MCF 10A (cell line): Measurements from ENCODE around the gene PDLIM4. TPM values are rescaled to one million over a fixed set of nuclear protein-coding genes. Genes with fewer than 3 reads are reported as not detected.

Source experiments
- BruUV-seq: library from RNA; stranded (reverse); fragments of 400-500 nt; replicated peaks from 2 replicates; lab custom pipeline; 2021; lab: Mats Ljungman, UMichigan
- CTCF ChIA-PET: fragments of 300-600 bp; sonication (Branson Sonifier 250); formaldehyde crosslinking; extraction: SDS; loops from one replicate; lab custom pipeline; 2021; ENCODE audit warnings: antibody characterized with exemption, inconsistent platforms; lab: Yijun Ruan, JAX
- POLR2A ChIA-PET: fragments of 300-600, 350-650 bp; sonication (Branson Sonifier 250); formaldehyde crosslinking; extraction: SDS; loops from one replicate; lab custom pipeline; 2020; ENCODE audit warnings: antibody characterized with exemption, inconsistent platforms; lab: Yijun Ruan, JAX
- DNase-seq: peaks from one replicate; pipeline ENCODE4 v3.0.0-alpha.2; 2018; ENCODE audit not compliant: unreplicated experiment
- H3K27ac Mint-ChIP-seq: one replicate; pipeline ENCODE4 v1.8.0; 2022; ENCODE audit warnings: mild to moderate bottlenecking, low read depth, mixed read lengths; ENCODE audit not compliant: unreplicated experiment
- H3K27me3 Mint-ChIP-seq: one replicate; pipeline ENCODE4 v1.8.0; 2022; ENCODE audit warnings: mixed read lengths; ENCODE audit not compliant: insufficient read depth, unreplicated experiment
- H3K36me3 Mint-ChIP-seq: one replicate; pipeline ENCODE4 v1.8.0; 2022; ENCODE audit warnings: mild to moderate bottlenecking, moderate library complexity, mixed read lengths; ENCODE audit not compliant: insufficient read depth, unreplicated experiment
- H3K4me1 Mint-ChIP-seq: one replicate; pipeline ENCODE4 v1.8.0; 2022; ENCODE audit warnings: mixed read lengths; ENCODE audit not compliant: insufficient read depth, unreplicated experiment
- H3K4me3 Mint-ChIP-seq: one replicate; pipeline ENCODE4 v1.8.0; 2022; ENCODE audit warnings: mild to moderate bottlenecking, moderate library complexity, mixed read lengths; ENCODE audit not compliant: unreplicated experiment
- H3K9me3 Mint-ChIP-seq: one replicate; pipeline ENCODE4 v1.8.0; 2022; ENCODE audit warnings: mixed read lengths; ENCODE audit not compliant: unreplicated experiment
- intact Hi-C: fragments of 100-400 bp; cut with micrococcal nuclease; formaldehyde crosslinking; loops from 2 replicates; pipeline ENCODE4 v1.14.1; 2022
- total RNA-seq: library from RNA; stranded (reverse); gene quantifications from 2 replicates; pipeline ENCODE4 v1.2.3, GENCODE V29; 2022
- TF ChIP-seq, protein P1 (sequence below): fragments of 200-600 bp; IDR thresholded peaks from one replicate; pipeline ENCODE4 v1.8.0; 2022; ENCODE audit warnings: antibody characterized with exemption, mild to moderate bottlenecking; ENCODE audit not compliant: unreplicated experiment

The PDLIM4 gene
- total RNA-seq, 1 experiment from 2014 or later: 101 TPM

DNA sequence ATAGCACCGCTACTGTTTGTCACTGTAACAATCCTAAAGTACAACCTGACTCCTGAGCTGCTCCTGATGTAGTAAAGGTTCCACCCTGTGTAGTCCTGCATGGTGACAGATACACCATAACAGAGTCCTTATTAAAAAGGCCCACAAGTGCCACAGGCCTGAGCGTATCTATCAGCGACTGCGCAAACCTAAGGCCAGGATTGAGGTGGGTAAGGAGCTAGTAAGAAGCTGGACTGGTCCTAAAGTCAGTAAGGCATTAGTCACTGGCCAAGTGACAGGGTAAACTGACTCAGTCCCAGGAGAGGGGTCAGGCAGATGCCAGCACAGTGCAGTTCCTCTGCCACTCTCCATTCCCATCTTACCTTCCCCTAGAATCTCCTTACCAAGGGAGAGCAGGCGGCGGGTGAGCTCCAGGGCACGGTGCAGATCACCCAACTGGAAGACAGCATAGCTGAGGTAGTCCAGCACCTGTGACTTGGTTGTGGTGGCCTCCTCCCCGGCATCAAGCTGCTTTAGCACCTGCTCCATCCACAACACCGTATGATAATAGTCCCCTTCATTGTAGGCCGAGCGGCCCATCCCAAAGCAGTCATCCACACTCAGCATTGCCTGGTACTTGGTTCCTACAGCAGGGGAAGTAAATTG is 47.5 kb upstream of the PDLIM4 start:
- Mint-ChIP-seq H3K9me3 (no peaks in the 10 kb centered on the region), H3K4me3 (no peak overlapping the region), H3K4me1 (peaks cover 17% of the 10 kb centered on the region), H3K27ac (no peak overlapping the region), H3K36me3 (peaks cover 32% of the 10 kb centered on the region), H3K27me3 (no peaks in the 10 kb centered on the region)
- intact Hi-C loops: no loop called here
- TF ChIP-seq, protein P1, sequence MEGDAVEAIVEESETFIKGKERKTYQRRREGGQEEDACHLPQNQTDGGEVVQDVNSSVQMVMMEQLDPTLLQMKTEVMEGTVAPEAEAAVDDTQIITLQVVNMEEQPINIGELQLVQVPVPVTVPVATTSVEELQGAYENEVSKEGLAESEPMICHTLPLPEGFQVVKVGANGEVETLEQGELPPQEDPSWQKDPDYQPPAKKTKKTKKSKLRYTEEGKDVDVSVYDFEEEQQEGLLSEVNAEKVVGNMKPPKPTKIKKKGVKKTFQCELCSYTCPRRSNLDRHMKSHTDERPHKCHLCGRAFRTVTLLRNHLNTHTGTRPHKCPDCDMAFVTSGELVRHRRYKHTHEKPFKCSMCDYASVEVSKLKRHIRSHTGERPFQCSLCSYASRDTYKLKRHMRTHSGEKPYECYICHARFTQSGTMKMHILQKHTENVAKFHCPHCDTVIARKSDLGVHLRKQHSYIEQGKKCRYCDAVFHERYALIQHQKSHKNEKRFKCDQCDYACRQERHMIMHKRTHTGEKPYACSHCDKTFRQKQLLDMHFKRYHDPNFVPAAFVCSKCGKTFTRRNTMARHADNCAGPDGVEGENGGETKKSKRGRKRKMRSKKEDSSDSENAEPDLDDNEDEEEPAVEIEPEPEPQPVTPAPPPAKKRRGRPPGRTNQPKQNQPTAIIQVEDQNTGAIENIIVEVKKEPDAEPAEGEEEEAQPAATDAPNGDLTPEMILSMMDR: no peak
- DNase-seq: no peak
- POLR2A ChIA-PET: interaction anchor here (0.6 to 0.7 kb wide), 2 partner anchors 82 to 221 kb away, joined by 3 read pairs; no protein-coding TSS in a partner anchor
- CTCF ChIA-PET: interaction anchor here (0.6 to 3.8 kb wide), 5 partner anchors 13 to 549 kb away, joined by 3 to 21 read pairs (median 5); partner anchors contain the start of gene SLC22A4
- BruUV-seq: no TSS peak

DNA sequence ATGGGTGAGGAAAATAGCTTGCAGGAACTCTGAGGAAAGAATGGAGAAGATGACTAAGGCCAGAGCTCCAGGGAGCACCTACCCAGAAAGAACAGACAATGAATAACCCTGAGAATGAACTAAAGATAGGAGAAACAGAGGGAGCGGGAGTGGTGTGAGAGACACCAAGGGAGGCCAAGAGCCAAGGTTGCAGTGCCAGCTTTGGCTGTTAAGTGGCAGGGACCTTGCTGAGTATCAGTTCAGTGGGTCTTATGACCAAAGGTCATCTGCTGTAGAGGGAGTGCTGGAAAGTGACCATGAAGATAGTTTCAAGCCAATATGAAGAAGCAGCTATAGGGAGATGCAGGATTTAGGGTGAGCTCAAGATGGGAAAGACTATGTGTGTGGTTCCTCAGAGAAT is 46.6 kb upstream of the PDLIM4 start:
- ChIA-PET POLR2A (interaction anchor here (0.6 kb wide), 1 partner anchor 220 kb away, joined by 3 read pairs; no protein-coding TSS in a partner anchor), CTCF (interaction anchor here (0.7 to 3.8 kb wide), 5 partner anchors 14 to 290 kb away, joined by 3 to 21 read pairs (median 5); no protein-coding TSS in a partner anchor)
- DNase-seq: no peak
- TF ChIP-seq, protein P1: no peak
- Mint-ChIP-seq H3K4me1 (peaks cover 22% of the 10 kb centered on the region), H3K27ac (no peak overlapping the region), H3K27me3 (no peaks in the 10 kb centered on the region), H3K4me3 (no peak overlapping the region), H3K9me3 (no peaks in the 10 kb centered on the region), H3K36me3 (peaks cover 24% of the 10 kb centered on the region)
- no TSS peak for BruUV-seq
- intact Hi-C loops: no loop called here

DNA sequence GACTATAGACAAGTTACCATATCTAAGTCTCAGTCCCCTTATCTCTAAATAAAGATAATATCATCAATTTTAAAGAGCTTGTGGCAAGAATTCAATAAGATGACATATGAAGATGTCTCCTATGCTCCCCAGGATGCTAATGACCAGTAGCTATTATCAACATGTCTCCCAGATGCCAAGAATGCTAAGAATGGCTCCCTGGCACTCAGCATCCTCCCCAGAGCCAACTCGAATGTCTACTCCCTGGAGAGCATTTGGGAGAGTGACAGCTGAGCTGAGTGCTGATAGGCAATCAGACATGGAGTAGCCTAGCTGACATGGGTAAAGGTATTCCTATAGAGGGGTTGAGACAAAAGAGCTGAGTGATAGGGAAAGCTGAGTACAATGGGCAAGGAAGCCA is 45.7 kb upstream of the PDLIM4 start:
- TF ChIP-seq, protein P1: no peak
- BruUV-seq: no TSS peak
- Mint-ChIP-seq H3K4me1 (peaks cover 22% of the 10 kb centered on the region), H3K36me3 (peaks cover 21% of the 10 kb centered on the region), H3K4me3 (no peak overlapping the region), H3K27ac (no peak overlapping the region), H3K9me3 (no peaks in the 10 kb centered on the region), H3K27me3 (no peaks in the 10 kb centered on the region)
- ChIA-PET POLR2A (interaction anchor here (2.0 kb wide), 1 partner anchor 82 kb away, joined by 4 read pairs; the partner anchor contains the start of gene SLC22A4), CTCF (interaction anchor here (0.6 to 3.8 kb wide), 9 partner anchors 15 to 530 kb away, joined by 3 to 21 read pairs (median 5); no protein-coding TSS in a partner anchor)
- no peak for DNase-seq
- intact Hi-C loops: no loop called here

DNA sequence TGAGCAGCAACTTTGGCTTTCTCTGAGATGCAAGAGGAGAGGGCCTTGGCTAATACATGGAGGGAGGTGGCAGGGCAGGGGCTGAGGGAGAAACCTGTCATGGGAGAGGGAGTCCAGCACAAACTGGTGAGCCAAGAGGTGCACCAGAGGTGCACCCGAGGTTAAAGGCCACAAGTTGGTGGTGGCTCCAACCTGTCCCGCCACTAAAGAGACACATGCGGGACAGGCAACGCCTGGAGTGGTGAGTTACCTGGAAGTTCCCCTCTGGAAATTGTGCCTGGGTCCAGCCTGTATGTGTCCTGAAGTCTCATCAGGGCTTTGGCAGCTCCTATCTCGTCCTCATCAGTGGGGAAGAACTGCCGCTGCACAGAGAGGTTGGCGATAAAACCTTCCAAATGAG is 43.8 kb upstream of the PDLIM4 start:
- intact Hi-C loops: no loop called here
- ChIA-PET CTCF (interaction anchor here (0.8 to 2.6 kb wide), 3 partner anchors 24 to 33 kb away, joined by 3 to 11 read pairs (median 5); no protein-coding TSS in a partner anchor), POLR2A (no interaction called here)
- Mint-ChIP-seq H3K27me3 (no peaks in the 10 kb centered on the region), H3K4me3 (no peak overlapping the region), H3K9me3 (no peaks in the 10 kb centered on the region), H3K4me1 (peaks cover 10% of the 10 kb centered on the region), H3K27ac (peak overlapping the region; percentile 80), H3K36me3 (peaks cover 27% of the 10 kb centered on the region)
- TF ChIP-seq, protein P1: no peak
- DNase-seq: no peak
- BruUV-seq: no TSS peak
